HL-60/S4 treated with phorbol 12-myristate 13-acetate at 8.2 ng/mL for 4 days and 3 days (cell line): ENCODE data around the gene AP5S1.

Source experiments
- in situ Hi-C: fragments of 300-500 bp; cut with MboI; formaldehyde crosslinking; loops from 2 replicates; pipeline ENCODE4 v1.15.0; 2022; ENCODE audit warnings: low sequenced_read_pairs

AP5S1 gene

GRCh38 chr20:3820048-3820900 is at the start of gene AP5S1:
Gene AP5S1 (plus strand): TSS chr20:3820547. CDS start chr20:3822118, 1,571 bp downstream.
- in situ Hi-C loops, result no loop called here

- in situ Hi-C loops, result no loop called here
These were observed 48.7 kb upstream of the AP5S1 start for GRCh38 chr20:3771552-3772058.

- in situ Hi-C loops, result no loop called here
These were observed 44.8 kb upstream of the AP5S1 start for GRCh38 chr20:3775457-3776108.

- in situ Hi-C loops, result no loop called here
These were observed 43.0 kb upstream of the AP5S1 start for GRCh38 chr20:3777381-3777715.

- in situ Hi-C loops, result no loop called here
These were observed 42.4 kb upstream of the AP5S1 start for GRCh38 chr20:3777716-3778629.

- in situ Hi-C loops, result no loop called here
These were observed 41.4 kb upstream of the AP5S1 start for GRCh38 chr20:3778976-3779375.

GRCh38 chr20:3781153-3781910 is 39.0 kb upstream of the AP5S1 start, which contains the start of gene SPEF1:
Gene SPEF1 (minus strand): TSS chr20:3781448. CDS start chr20:3781287, 161 bp downstream.
- in situ Hi-C loops, result no loop called here

- in situ Hi-C loops, result no loop called here
These were observed 37.8 kb upstream of the AP5S1 start for GRCh38 chr20:3782597-3782996.

GRCh38 chr20:3783068-3783489 is 37.3 kb upstream of the AP5S1 start:
- in situ Hi-C loops, result no loop called here

GRCh38 chr20:3783511-3784195 is 36.7 kb upstream of the AP5S1 start:
- in situ Hi-C loops, result no loop called here

- in situ Hi-C loops, result no loop called here
These were observed 36.0 kb upstream of the AP5S1 start for GRCh38 chr20:3784216-3784853.

GRCh38 chr20:3784863-3785239 is 35.5 kb upstream of the AP5S1 start:
- in situ Hi-C loops, result no loop called here

- in situ Hi-C loops, result no loop called here
These were observed 34.9 kb upstream of the AP5S1 start for GRCh38 chr20:3785240-3786125.

GRCh38 chr20:3786126-3786484 is 34.2 kb upstream of the AP5S1 start:
- in situ Hi-C loops, result no loop called here

- in situ Hi-C loops, result no loop called here
These were observed 33.6 kb upstream of the AP5S1 start, which contains the start of gene CENPB for GRCh38 chr20:3786665-3787323. Gene CENPB (minus strand): TSS chr20:3786740. CDS start chr20:3786483, 257 bp downstream.

- in situ Hi-C loops, result no loop called here
These were observed 32.9 kb upstream of the AP5S1 start for GRCh38 chr20:3787324-3788014.

- in situ Hi-C loops, result no loop called here
These were observed 31.6 kb upstream of the AP5S1 start for GRCh38 chr20:3788685-3789155.
